Melanocyte of skin (primary cell): ENCODE measurements around the gene PCDH1. TPM values are rescaled to one million over a fixed set of nuclear protein-coding genes. Genes with fewer than 3 reads are reported as not detected.

Source experiments
- total RNA-seq, 2 donors: library from RNA; depleted of rRNA; stranded (reverse); fragments of >200 nt; gene quantifications; 2 replicates each; pipeline ENCODE4 v1.2.3, GENCODE V29; 2012

The PCDH1 gene
- total RNA-seq, result under 1 TPM; 0.34 to 1.00 TPM

DNA sequence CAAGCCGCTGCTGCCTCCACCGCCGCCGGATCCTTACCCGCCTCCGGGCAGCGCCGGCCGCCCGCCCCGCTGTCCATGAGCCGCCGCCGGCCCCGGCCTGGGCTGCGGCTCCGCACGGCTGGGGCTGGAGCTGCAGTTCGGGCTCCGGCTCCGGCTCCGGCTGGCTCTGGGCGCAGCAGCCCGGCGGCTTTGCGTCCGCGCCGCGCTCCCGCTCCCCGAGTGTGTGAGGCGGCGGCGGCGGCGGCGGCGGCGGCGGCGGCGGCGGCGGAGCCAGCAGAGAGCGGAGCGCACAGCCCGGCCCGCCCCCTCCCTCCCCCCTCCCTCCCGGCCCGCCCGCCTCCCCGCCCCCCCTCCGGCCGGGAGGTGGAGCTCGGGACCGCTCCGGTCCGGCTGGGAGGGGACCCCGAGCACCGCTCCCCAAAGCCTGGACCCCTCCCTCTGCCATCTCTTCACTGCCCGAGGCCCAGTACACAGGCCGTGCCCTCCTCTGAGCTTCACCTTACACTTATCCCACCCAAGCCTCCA lies at the start of gene PCDH1:
PCDH1 (minus strand) TSS at position 225 of the 525 bp plus-strand sequence; CDS start at position 77, 148 bp downstream.

DNA sequence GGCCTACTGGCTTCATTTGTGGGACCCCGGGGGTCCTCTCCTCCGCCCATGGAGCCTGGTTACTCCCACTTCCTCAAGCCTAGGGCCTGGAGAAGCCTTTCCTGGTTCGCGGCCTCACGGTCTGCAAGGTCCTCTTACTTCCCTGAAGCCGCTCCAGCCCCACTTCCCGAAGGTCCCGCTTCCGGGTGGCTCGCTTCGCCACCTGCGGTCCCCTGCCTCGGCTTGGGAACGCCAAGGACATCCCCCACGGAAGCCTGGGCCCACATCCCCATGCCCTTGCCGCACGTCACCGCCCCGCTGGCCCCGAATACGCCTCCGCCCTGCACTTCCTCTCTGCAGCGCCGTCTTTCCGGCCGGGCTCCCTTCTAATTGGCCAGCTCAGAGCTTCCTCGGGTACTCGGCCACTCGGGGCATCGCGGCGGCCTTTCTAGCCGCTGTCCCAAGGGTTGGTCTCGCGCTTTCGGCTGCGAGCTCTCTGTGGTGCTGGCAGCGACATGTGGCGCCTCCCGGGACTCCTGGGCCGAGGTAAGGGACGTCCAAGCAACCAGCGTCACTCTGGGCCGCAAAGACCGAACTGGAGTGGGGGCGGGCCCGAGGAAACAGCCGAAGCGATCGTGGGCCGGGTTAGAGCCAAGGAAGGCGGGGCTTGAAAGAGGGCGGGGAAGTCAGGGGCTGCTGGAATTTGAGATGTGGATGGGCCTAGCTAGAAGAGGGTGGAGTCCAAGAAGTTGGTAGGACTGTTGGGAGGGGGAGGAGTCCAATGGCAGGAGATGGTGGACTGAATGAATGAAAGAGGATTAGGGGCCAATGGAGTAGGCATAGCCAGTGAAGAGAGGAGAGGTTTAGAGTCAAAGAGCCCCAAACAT lies 45.5 kb upstream of the PCDH1 start, which contains the start of gene DELE1:
DELE1 (plus strand) TSS at position 424 of the 866 bp plus-strand sequence; CDS start at position 495, 71 bp downstream.

Other genes with a start within 250 kb of the PCDH1 start
- gene HDAC3, start 241.6 kb downstream of the PCDH1 start, total RNA-seq, result 10 to 100 TPM; 47.5 to 50.3 TPM
- gene RELL2, start 241.4 kb downstream of the PCDH1 start, total RNA-seq, result 1 to 10 TPM; 4.8 to 7.3 TPM
- 10 to 100 TPM; 20.0 to 22.3 TPM for gene FCHSD1, start 227.0 kb downstream of the PCDH1 start, total RNA-seq
- gene ARAP3, start 196.2 kb downstream of the PCDH1 start, total RNA-seq, result 10 to 100 TPM in 1 of 2 donors, 1 to 10 TPM in 1; 7.6 to 10.3 TPM
- gene DELE1, start 45.5 kb upstream of the PCDH1 start, total RNA-seq, result 10 to 100 TPM; 34.3 to 37.9 TPM
- under 1 TPM; under 0.01 to 0.33 TPM for gene PCDH12, start 79.8 kb upstream of the PCDH1 start, total RNA-seq
- 100 to 1,000 TPM in 1 of 2 donors, 10 to 100 TPM in 1; 79.3 to 107 TPM for gene RNF14, start 90.7 kb upstream of the PCDH1 start, total RNA-seq
- gene GNPDA1, start 134.6 kb upstream of the PCDH1 start, total RNA-seq, result 100 to 1,000 TPM in 1 of 2 donors, 10 to 100 TPM in 1; 77.4 to 159 TPM
- gene NDFIP1, start 230.4 kb upstream of the PCDH1 start, total RNA-seq, result 100 to 1,000 TPM; 101 TPM